Skeletal muscle tissue (tissue), 4 donors: Measurements from ENCODE around the gene BANF2. TPM values are rescaled to one million over a fixed set of nuclear protein-coding genes. Genes with fewer than 3 reads are reported as not detected.

Experiments used
- H3K27ac ChIP-seq: one replicate; pipeline ENCODE4 v1.7.0; 2013; ENCODE audit warnings: mild to moderate bottlenecking, low read depth, low read length, inconsistent platforms
- H3K27me3 ChIP-seq, 3 donors: one replicate each; pipeline ENCODE4 v1.7.0; 2013; ENCODE audit warnings: low read length in 3 of 3; ENCODE audit not compliant: control insufficient read depth in 3 of 3, insufficient read depth in 3 of 3
- H3K36me3 ChIP-seq, 3 donors: one replicate each; pipeline ENCODE4 v1.7.0; 2013; ENCODE audit warnings: low read length in 3 of 3; ENCODE audit not compliant: control insufficient read depth in 3 of 3, insufficient read depth in 3 of 3
- H3K4me1 ChIP-seq, 3 donors: one replicate each; pipeline ENCODE4 v1.7.0; 2013; ENCODE audit warnings: low read length in 3 of 3, mild to moderate bottlenecking in 3 of 3; ENCODE audit not compliant: control insufficient read depth in 3 of 3, insufficient read depth in 3 of 3
- H3K4me3 ChIP-seq, 3 donors: one replicate each; pipeline ENCODE4 v1.7.0; 2013; ENCODE audit warnings: low read length in 3 of 3
- H3K9ac ChIP-seq, 3 donors: one replicate each; pipeline ENCODE4 v1.7.0; 2013; ENCODE audit warnings: low read length in 3 of 3, mild to moderate bottlenecking in 3 of 3, moderate library complexity in 2 of 3, low read depth in 1 of 3
- H3K9me3 ChIP-seq, 3 donors: one replicate each; pipeline ENCODE4 v1.7.0; 2013; ENCODE audit warnings: low read length in 3 of 3; ENCODE audit not compliant: control insufficient read depth in 3 of 3
- total RNA-seq: library from RNA; depleted of rRNA; stranded (reverse); fragments of >200 nt; gene quantifications from one replicate; pipeline ENCODE4 v1.2.3, GENCODE V29; 2014
- donor health status: Osteomylitis.

The BANF2 gene
- total RNA-seq, 1 donor from 2014 or later, result not detected

DNA sequence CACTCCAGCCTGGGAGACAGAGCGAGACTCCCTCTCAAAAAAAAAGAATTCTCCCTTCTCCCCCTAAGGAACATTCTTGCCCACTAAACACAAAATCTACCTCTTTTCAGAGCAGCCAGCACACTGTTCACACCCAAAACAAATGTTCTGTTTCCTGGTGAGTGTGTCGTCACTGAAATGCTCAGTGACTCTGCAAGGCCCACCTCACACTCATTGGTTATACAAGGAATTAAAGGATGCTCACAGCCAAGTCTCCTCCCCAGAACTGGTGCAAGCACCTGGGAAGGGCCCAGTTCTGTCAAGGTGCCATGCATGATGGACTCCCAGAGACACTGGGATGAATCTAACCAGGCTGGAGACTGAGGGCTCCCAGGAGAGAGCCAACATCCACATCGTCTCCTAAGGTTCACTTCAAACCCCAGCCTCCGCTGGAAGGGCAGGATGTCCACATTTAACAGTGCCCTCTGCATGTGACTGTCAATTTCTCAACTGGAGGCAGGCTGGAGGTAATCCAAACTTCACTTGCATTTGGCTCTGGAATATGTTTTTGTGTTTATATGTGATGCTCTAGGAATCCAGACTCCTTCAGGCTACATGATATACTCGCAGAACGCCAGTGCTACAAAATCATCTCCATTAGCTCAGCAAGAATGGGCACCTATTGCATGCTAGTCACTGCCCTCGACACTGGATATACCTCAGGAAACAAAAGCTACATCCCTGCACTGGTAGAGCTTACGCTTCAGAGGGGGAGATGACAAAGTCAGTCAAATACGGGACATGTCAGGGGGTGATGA, 24.8 kb upstream of the BANF2 start:
- Histone ChIP-seq H3K4me1 (peaks cover 14 to 17% (median 17%) of the 10 kb centered on the region in 3 donors), H3K4me3 (peak overlapping the region in 1 of 3 donors; percentile 19), H3K27me3 (no peaks in the 10 kb centered on the region), H3K9ac (no peak overlapping the region), H3K36me3 (peaks cover 0 to 8% (median 5%) of the 10 kb centered on the region in 3 donors), H3K9me3 (no peaks in the 10 kb centered on the region), H3K27ac (no peak overlapping the region)

DNA sequence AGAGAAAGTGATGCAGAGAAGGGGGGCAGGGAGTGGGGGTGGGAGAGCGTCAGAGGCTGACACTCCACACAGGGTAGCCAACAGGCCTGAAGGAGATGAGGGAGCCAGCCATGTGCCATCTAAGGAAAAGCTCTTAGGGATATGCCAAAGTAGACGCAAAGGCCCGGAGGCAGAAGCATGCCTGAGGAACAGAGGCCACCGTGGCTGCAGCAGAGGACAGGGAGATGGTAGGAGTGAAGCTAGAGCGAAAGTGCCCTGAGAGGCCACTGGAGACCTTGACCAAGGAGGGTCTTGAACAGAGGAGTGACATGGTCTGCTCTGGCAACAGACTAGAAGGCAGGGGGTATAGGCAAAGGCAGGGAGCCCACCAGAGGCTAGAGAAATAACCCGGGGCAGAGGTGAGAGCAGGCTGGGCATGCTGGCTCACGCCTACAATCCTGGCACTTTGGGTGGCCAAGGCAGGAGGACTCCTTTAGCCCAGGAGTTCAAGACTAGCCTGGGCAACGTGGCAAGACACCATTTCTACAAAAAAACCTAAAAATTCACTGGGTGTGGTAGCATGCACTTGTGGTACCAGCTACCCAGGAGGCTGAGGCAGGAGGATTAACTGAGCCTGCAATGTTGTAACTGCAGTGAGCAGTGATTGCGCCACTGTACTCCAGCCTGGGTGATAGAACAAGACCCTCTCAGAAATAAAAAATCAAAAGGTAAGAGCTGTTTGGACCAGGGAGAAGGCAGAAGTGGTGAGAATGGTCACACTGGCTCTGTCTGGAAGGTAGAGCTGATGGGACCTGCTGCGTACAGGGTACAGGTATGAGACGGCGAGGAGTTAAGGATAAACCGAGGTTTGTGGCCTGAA, 24.0 kb upstream of the BANF2 start:
- H3K27ac ChIP-seq, result no peak overlapping the region
- H3K4me3 ChIP-seq, result no peak overlapping the region
- H3K4me1 ChIP-seq, result peaks cover 23 to 25% (median 25%) of the 10 kb centered on the region in 3 donors
- H3K36me3 ChIP-seq, result peaks cover 0 to 6% (median 5%) of the 10 kb centered on the region in 3 donors
- peak overlapping the region in 1 of 3 donors; percentile 17 for H3K9ac ChIP-seq
- H3K9me3 ChIP-seq, result no peaks in the 10 kb centered on the region
- H3K27me3 ChIP-seq, result no peaks in the 10 kb centered on the region

DNA sequence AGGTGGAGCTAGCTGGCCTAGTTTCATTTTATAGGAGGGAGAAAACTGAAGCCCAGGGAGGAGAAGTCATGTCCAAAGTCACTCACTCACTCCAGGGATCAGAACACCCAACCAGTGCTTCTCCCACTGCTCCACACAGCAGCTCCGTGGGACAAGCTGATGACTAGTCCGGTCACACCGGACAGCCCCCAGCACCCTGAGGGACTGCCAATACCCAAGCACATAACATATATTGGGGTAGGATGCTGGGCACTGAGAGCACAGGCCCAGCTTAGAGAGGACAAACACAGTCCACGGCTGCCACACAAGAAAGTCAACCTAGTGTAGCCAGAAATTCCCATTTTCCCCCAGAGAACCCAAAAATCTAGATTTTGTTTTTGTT, 23.4 kb upstream of the BANF2 start:
- no peak overlapping the region for H3K9ac ChIP-seq
- H3K36me3 ChIP-seq, result peaks cover 0 to 6% (median 5%) of the 10 kb centered on the region in 3 donors
- no peaks in the 10 kb centered on the region for H3K9me3 ChIP-seq
- peaks cover 23 to 26% (median 25%) of the 10 kb centered on the region in 3 donors for H3K4me1 ChIP-seq
- no peaks in the 10 kb centered on the region for H3K27me3 ChIP-seq
- no peak overlapping the region for H3K27ac ChIP-seq
- H3K4me3 ChIP-seq, result no peak overlapping the region

DNA sequence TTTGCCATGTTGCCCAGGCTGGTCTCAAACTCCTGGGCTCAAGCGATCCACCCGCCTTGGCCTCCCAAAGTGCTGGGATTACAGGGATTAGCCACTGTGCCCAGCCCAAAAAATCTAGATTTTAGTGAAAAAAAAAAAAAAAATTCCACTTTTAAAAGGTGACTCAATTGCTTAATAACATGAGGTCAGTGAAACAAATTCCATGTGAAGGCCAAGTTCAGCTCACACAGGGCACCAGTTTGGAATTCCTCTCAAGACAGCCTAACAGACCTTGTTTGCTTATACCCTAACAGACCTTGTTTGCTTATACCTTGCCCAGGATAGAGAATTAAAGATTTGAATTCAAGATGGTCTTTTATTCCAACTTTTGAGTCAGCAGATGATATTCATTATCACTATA, 22.8 kb upstream of the BANF2 start:
- Histone ChIP-seq H3K4me1 (peaks cover 23 to 26% (median 25%) of the 10 kb centered on the region in 3 donors), H3K36me3 (peaks cover 0 to 6% (median 5%) of the 10 kb centered on the region in 3 donors), H3K4me3 (no peak overlapping the region), H3K27me3 (no peaks in the 10 kb centered on the region), H3K9me3 (no peaks in the 10 kb centered on the region), H3K9ac (no peak overlapping the region), H3K27ac (no peak overlapping the region)

DNA sequence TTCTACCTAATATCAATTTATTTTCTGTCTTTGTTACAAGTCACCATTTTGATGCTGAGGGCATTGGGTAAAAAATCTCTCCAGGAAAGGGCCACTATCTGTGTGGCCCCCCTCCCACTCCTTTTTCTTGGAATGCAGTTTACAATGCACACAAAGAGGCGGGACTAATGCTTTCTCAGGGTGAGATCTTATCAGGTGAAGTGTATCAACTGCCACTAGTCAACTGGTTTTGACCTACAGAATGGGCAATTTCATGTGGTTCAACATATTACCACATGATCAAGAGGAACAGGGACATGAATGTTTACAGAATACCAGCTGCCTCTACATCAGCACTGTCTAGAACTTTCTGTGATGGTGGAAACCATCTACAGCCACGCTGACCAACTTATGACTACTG, 21.5 kb upstream of the BANF2 start:
- Histone ChIP-seq H3K4me3 (no peak overlapping the region), H3K4me1 (peaks cover 26 to 30% (median 27%) of the 10 kb centered on the region in 3 donors), H3K27me3 (no peaks in the 10 kb centered on the region), H3K36me3 (peaks cover 0 to 5% (median 4%) of the 10 kb centered on the region in 3 donors), H3K9me3 (no peaks in the 10 kb centered on the region), H3K9ac (no peak overlapping the region), H3K27ac (no peak overlapping the region)

DNA sequence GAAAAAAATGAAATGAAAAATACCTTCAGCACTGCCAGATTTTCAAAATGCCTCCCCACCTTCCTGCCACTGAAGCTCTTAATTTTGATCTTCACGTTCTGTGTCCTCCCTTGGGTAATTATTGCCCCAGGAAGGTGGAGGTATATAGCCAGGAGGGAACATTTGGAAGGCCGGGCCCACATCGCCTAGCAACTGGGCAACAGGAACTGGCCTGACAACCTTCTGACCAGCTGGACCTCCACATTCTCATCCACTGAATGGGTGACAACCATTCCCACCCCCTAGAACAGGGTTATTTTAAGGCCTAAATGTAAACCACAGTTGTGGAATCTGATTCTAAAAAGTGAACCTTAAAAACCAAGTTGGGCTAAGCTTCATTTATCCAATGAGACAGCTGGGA, 20.9 kb upstream of the BANF2 start:
- Histone ChIP-seq H3K36me3 (peaks cover 0 to 5% (median 4%) of the 10 kb centered on the region in 3 donors), H3K4me3 (no peak overlapping the region), H3K27me3 (no peaks in the 10 kb centered on the region), H3K9ac (no peak overlapping the region), H3K27ac (no peak overlapping the region), H3K4me1 (peaks cover 26 to 30% (median 27%) of the 10 kb centered on the region in 3 donors), H3K9me3 (no peaks in the 10 kb centered on the region)

DNA sequence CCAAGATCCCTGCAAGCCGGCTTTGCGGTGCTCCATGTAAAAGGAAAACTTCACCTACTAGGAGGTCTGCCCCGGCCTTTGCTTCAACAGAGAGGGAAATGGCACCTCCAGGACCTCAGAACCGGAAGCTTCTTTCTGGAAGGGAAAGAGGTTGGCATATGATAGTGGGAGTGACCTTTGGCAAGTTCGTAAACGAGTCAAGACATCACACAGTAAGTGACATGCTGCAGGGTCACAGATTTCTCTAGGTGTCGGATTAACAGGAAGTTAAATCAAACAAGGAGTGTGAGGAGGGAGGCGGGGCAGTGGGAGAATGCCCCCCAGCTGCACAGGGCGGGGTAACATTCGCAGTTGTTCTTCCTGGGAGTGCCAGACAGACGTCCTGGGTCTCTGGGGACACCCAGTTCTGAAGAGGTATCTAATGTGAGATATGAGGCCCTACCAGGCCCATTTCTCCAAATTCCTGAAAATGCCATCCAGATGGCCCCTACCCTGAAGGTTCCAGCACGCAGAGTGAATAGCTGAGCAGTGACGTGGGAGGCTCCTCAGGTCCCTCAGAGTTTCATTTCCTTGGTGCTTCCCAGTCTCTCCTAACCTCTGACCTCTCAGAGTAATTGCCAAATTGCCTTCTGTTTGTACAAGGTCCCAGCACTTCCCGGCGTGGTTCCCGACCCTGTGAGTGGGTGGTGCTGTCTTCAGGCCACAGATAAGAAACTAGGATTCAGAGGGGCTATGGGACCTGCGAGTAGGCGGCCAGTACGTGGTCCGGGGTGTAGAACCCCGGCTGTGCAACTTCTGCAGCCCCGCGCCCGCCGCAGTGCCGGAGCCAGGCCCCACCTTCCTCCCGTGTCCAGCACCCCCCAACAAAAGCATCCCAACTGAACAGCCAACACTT, 19.6 kb upstream of the BANF2 start:
- Histone ChIP-seq H3K9me3 (no peaks in the 10 kb centered on the region), H3K9ac (peak overlapping the region; percentile 77 to 88 (median 79)), H3K4me3 (peak overlapping the region; percentile 60 to 86 (median 68)), H3K36me3 (peaks cover 0 to 5% (median 4%) of the 10 kb centered on the region in 3 donors), H3K27ac (peak overlapping the region; percentile 80), H3K4me1 (peaks cover 22 to 25% (median 23%) of the 10 kb centered on the region in 3 donors), H3K27me3 (peaks cover 0 to 3% (median 0%) of the 10 kb centered on the region in 3 donors)

DNA sequence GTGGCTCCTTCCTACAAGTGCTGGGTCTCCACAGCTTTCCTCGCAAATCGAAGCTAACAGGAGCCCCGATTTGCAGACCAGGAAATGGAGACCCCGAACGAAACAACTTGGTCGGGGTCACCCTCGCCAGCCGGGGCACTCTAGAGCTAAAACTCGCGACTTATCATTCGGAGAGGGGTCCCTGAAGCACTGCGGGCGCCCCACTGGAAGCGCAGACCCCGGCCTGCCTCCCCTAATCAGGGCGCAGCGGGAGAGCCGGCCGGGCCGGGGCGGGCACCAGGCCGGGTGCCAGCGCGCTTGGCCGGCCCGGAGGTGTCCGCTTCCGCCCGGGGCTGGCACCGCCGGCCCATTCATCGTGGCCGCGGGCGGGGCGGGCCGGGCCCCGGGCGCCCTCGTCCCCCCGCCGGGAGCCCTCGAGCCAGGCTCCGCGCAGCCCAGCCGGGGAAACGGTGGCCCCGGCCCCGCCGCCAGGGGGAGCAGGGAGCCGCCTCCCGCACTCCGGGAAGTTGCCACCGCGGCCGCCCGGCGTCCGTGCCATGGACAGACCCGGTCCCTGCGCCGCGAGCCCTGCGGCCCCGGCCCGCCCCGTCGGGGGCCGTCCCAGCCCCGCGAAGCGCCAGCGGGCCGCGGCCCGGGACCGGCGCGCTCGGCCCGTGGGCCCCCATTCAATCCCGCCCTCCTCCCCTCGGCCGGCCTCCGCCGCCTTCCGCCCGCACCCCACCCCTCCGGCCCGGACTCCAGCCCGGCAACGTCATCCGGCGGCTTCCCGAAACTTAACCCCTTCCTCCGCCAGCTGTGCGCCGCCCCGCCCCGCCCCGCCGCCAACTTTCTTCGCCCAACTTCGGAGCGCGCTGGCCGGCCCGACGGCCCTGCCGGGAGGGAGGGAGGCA, 18.7 kb upstream of the BANF2 start:
- peaks cover 0 to 3% (median 0%) of the 10 kb centered on the region in 3 donors for H3K27me3 ChIP-seq
- H3K36me3 ChIP-seq, result peaks cover 0 to 4% (median 2%) of the 10 kb centered on the region in 3 donors
- H3K9me3 ChIP-seq, result no peaks in the 10 kb centered on the region
- H3K27ac ChIP-seq, result peak overlapping the region; percentile 80
- peaks cover 14 to 19% (median 15%) of the 10 kb centered on the region in 3 donors for H3K4me1 ChIP-seq
- peak overlapping the region; percentile 63 to 86 (median 68) for H3K4me3 ChIP-seq
- peak overlapping the region; percentile 77 to 88 (median 79) for H3K9ac ChIP-seq
